Liver (tissue), 9 donors: ENCODE results near the gene EHMT1. TPM values are rescaled to one million over a fixed set of nuclear protein-coding genes. Genes with fewer than 3 reads are reported as not detected.

ENCODE experiments used
- DNase-seq: peaks from one replicate; pipeline ENCODE4 v3.0.0-alpha.2; 2017; ENCODE audit warnings: low spot score
- H3K27ac ChIP-seq, 2 donors: one replicate each; pipeline ENCODE4 v1.7.0; 2013; ENCODE audit warnings: inconsistent platforms in 2 of 2, low read length in 2 of 2, control low read depth in 1 of 2, low read depth in 1 of 2, mild to moderate bottlenecking in 1 of 2
- H3K27me3 ChIP-seq, 4 donors: one replicate each; pipeline versions ENCODE4 v1.6.1 to v1.7.0; 2013; ENCODE audit warnings: low read length in 3 of 4, inconsistent platforms in 1 of 4, mild to moderate bottlenecking in 1 of 4, moderate library complexity in 1 of 4; ENCODE audit not compliant: control insufficient read depth in 4 of 4, insufficient read depth in 4 of 4
- H3K36me3 ChIP-seq, 4 donors: one replicate each; pipeline versions ENCODE4 v1.6.1 to v1.7.0; 2013; ENCODE audit warnings: low read length in 3 of 4, mild to moderate bottlenecking in 3 of 4, low read depth in 1 of 4, moderate library complexity in 1 of 4; ENCODE audit not compliant: control insufficient read depth in 4 of 4, insufficient read depth in 3 of 4
- H3K4me1 ChIP-seq, 4 donors: one replicate each; pipeline versions ENCODE4 v1.6.1 to v1.7.0; 2013; ENCODE audit warnings: low read length in 3 of 4, mild to moderate bottlenecking in 3 of 4, moderate library complexity in 1 of 4; ENCODE audit not compliant: control insufficient read depth in 4 of 4, insufficient read depth in 4 of 4
- H3K4me3 ChIP-seq, 3 donors: one replicate each; pipeline versions ENCODE4 v1.6.1 to v1.7.0; 2013; ENCODE audit warnings: low read length in 3 of 3, control low read depth in 1 of 3, low read depth in 1 of 3, mild to moderate bottlenecking in 1 of 3
- H3K9ac ChIP-seq, 2 donors: one replicate each; pipeline ENCODE4 v1.7.0; 2013; ENCODE audit warnings: low read length in 2 of 2, mild to moderate bottlenecking in 2 of 2, moderate library complexity in 2 of 2, control low read depth in 1 of 2, low read depth in 1 of 2
- H3K9me3 ChIP-seq, 4 donors: one replicate each; pipeline versions ENCODE4 v1.6.1 to v1.7.0; 2013; ENCODE audit warnings: low read length in 3 of 4; ENCODE audit not compliant: control insufficient read depth in 4 of 4
- ATF3 ChIP-seq: IDR thresholded peaks from 2 replicates; pipeline ENCODE4 v1.6.1; 2016; ENCODE audit warnings: antibody characterized with exemption
- CTCF ChIP-seq: fragments of 150-350 bp; IDR thresholded peaks from 2 replicates; pipeline ENCODE4 v1.5.1; 2017; ENCODE audit warnings: improper control_type of control experiment, low read depth, low read length; ENCODE audit not compliant: missing input control
- EGR1 ChIP-seq, 2 donors: IDR thresholded peaks; 2 replicates each; pipeline ENCODE4 v1.6.1; 2016 to 2018; ENCODE audit warnings: antibody characterized with exemption in 2 of 2, low read depth in 2 of 2
- FOXA1 ChIP-seq: IDR thresholded peaks from 2 replicates; pipeline ENCODE4 v1.6.1; 2016; ENCODE audit warnings: antibody characterized with exemption
- FOXA2 ChIP-seq: IDR thresholded peaks from 2 replicates; pipeline ENCODE4 v1.6.1; 2016; ENCODE audit warnings: antibody characterized with exemption
- GABPA ChIP-seq, 2 donors: IDR thresholded peaks in 1 of 2; conservative IDR thresholded peaks in 1 of 2; 2 replicates each; pipeline ENCODE4 v1.6.1; 2016; ENCODE audit warnings: antibody characterized with exemption in 2 of 2, mild to moderate bottlenecking in 1 of 2, moderate library complexity in 1 of 2
- HNF4A ChIP-seq, 2 donors: conservative IDR thresholded peaks; 2 replicates each; pipeline ENCODE4 v1.6.1; 2016; ENCODE audit warnings: antibody characterized with exemption in 2 of 2, mild to moderate bottlenecking in 2 of 2
- HNF4G ChIP-seq: IDR thresholded peaks from 2 replicates; pipeline ENCODE4 v1.6.1; 2016; ENCODE audit warnings: antibody characterized with exemption
- MAX ChIP-seq: IDR thresholded peaks from 2 replicates; pipeline ENCODE4 v1.6.1; 2016; ENCODE audit warnings: antibody characterized with exemption
- NR2F2 ChIP-seq: IDR thresholded peaks from 2 replicates; pipeline ENCODE4 v1.6.1; 2016; ENCODE audit warnings: antibody characterized with exemption
- RAD21 ChIP-seq, 2 donors: IDR thresholded peaks; 2 replicates each; pipeline ENCODE4 v1.6.1; 2016; ENCODE audit warnings: antibody characterized with exemption in 2 of 2, mild to moderate bottlenecking in 2 of 2
- REST ChIP-seq: IDR thresholded peaks from 2 replicates; pipeline ENCODE4 v1.6.1; 2016; ENCODE audit warnings: antibody characterized with exemption, mild to moderate bottlenecking
- RXRA ChIP-seq, 2 donors: IDR thresholded peaks; 2 replicates each; pipeline ENCODE4 v1.6.1; 2017 to 2018; ENCODE audit warnings: antibody characterized with exemption in 2 of 2, mild to moderate bottlenecking in 1 of 2
- SP1 ChIP-seq: IDR thresholded peaks from 2 replicates; pipeline ENCODE4 v1.6.1; 2018; ENCODE audit warnings: antibody characterized with exemption, mild to moderate bottlenecking
- TAF1 ChIP-seq: conservative IDR thresholded peaks from 2 replicates; pipeline ENCODE4 v1.6.1; 2016; ENCODE audit warnings: antibody characterized with exemption, mild to moderate bottlenecking
- YY1 ChIP-seq: IDR thresholded peaks from 2 replicates; pipeline ENCODE4 v1.6.1; 2016; ENCODE audit warnings: antibody characterized with exemption, mild to moderate bottlenecking
- ZBTB33 ChIP-seq: IDR thresholded peaks from 2 replicates; pipeline ENCODE4 v1.6.1; 2016; ENCODE audit warnings: antibody characterized with exemption
- WGBS: extraction: QIAGEN DNeasy Blood & Tissue Kit; methylation state at CpG from one replicate; pipeline ENCODE4 v1.1.7; 2013; 5-methylcytosine and 5-hydroxymethylcytosine counted together
- polyA plus RNA-seq, 2 donors: library from polyadenylated mRNA; stranded (reverse) in 1 of 2; unstranded in 1 of 2; fragments of 200-250 nt in 1 of 2; fragments of >200 nt in 1 of 2; fragmentation: Nextera tagmentation in 1 of 2; extraction: Ambion mirVana in 1 of 2; gene quantifications; one replicate each; pipeline versions ENCODE4 v1.2.1 to v1.2.3, GENCODE V29; 2013 to 2015
- total RNA-seq, 2 donors: library from RNA; depleted of rRNA; stranded (reverse); fragments of >200 nt; gene quantifications; one replicate each; pipeline ENCODE4 v1.2.3, GENCODE V29; 2014
- donor health status: healthy.
- donor health status: healthy.
- donor health status: healthy.
- donor health status: healthy.
- donor health status: healthy.

The EHMT1 gene
- total and polyA plus RNA-seq, 4 donors = 16.1 to 48.2 (median 27.3) TPM

GRCh38 chr9:137683262-137683864 is 64.6 kb downstream of the EHMT1 start:
- Histone ChIP-seq H3K4me3 (no peak overlapping the region), H3K27ac (no peak overlapping the region), H3K36me3 (peaks cover 0 to under 1% (median 0%) of the 10 kb centered on the region in 4 donors), H3K4me1 (peaks cover 0 to 4% (median 0%) of the 10 kb centered on the region in 4 donors), H3K9me3 (no peaks in the 10 kb centered on the region), H3K27me3 (no peaks in the 10 kb centered on the region), H3K9ac (no peak overlapping the region)
- TF ChIP-seq RAD21 (IDR thresholded peaks at IDR 0.05) (no peak), FOXA1 (no peak), CTCF (no peak), HNF4A (conservative IDR thresholded peaks at IDR 0.05) (no peak), EGR1 (IDR thresholded peaks at IDR 0.05; ENCODE audit: low read depth in 2 of 2) (no peak), REST (no peak), ATF3 (no peak), YY1 (no peak), GABPA (IDR thresholded peaks at IDR 0.05 in 1 of 2, conservative IDR thresholded peaks at IDR 0.05 in 1 of 2) (no peak), SP1 (no peak), HNF4G (no peak), RXRA (IDR thresholded peaks at IDR 0.05) (no peak), ZBTB33 (no peak), NR2F2 (no peak), TAF1 (no peak), FOXA2 (no peak), MAX (no peak)
- no peak for DNase-seq
- WGBS = 90% methylated on average over 6 of the region's 6 CpGs
